Kidney epithelial cell (primary cell): ENCODE data around the gene EPB41L2. TPM values are rescaled to one million over a fixed set of nuclear protein-coding genes. Genes with fewer than 3 reads are reported as not detected.

Experiments
- DNase-seq: peaks from one replicate; pipeline ENCODE4 v3.0.0-alpha.2; 2010; ENCODE audit warnings: low read depth
- H3K27me3 ChIP-seq: 2 replicates; pipeline ENCODE4 v1.6.0; 2011; ENCODE audit warnings: low read length; ENCODE audit not compliant: control insufficient read depth, insufficient read depth
- H3K36me3 ChIP-seq: 2 replicates; pipeline ENCODE4 v1.5.1; 2011; ENCODE audit warnings: low read length; ENCODE audit not compliant: control insufficient read depth, insufficient read depth
- H3K4me3 ChIP-seq: 2 replicates; pipeline ENCODE4 v1.5.1; 2011; ENCODE audit warnings: low read depth, mild to moderate bottlenecking, control low read depth, low read length
- CTCF ChIP-seq: IDR thresholded peaks from 2 replicates; pipeline ENCODE4 v1.5.1; 2011; ENCODE audit warnings: mild to moderate bottlenecking, moderate library complexity, low read length, control low read depth, inconsistent platforms; ENCODE audit not compliant: insufficient read depth, poor library complexity, severe bottlenecking
- total RNA-seq: library from RNA; depleted of rRNA; stranded (reverse); fragments of >200 nt; gene quantifications from 2 replicates; pipeline ENCODE4 v1.2.3, GENCODE V29; 2015

EPB41L2 gene
- total RNA-seq, 1 donor from 2014 or later: 48.7 TPM

DNA sequence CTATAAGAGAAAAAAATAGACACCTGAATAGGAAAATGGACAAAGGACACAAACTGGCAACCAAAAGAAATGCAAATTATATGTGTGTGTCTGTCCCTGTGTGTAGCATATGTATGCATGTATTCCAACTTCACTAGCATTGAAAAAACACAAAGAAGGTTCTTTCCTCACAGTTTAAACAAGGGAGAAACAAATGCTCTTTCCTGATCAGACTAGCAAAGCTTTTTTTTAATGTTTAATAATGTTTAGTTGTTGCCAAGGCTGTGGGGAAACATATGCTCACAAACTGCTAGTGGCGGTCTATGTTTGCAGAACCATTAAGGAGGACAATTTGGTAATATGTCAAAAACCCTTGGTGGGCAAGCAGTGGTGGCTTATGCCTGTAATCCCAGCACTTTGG, 213.5 kb downstream of the EPB41L2 start:
- Histone ChIP-seq H3K27me3 (no peaks in the 10 kb centered on the region), H3K4me3 (no peak overlapping the region), H3K36me3 (no peaks in the 10 kb centered on the region)
- DNase-seq: no peak
- TF ChIP-seq CTCF: no peak

DNA sequence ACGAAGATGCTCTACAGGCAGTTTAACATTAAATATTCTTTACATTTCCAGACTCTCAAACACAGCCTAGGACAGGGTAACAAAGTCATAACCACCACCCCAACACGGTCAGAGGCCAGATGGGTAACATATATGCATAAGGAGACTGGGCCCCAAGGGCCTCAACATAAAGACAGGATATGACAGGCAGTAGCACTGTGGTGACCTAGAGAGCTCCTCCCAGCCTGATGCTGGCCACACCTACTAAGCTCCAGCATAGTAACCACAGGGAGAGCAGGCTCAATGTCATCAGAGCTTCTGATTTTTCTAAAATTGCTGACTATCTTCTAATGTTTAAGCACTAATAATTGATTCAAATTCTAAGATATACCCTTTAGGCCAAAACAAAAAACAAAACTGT, 214.1 kb downstream of the EPB41L2 start:
- no peak for TF ChIP-seq CTCF
- H3K4me3 ChIP-seq: no peak overlapping the region
- no peak for DNase-seq
- no peaks in the 10 kb centered on the region for H3K27me3 ChIP-seq
- no peaks in the 10 kb centered on the region for H3K36me3 ChIP-seq

DNA sequence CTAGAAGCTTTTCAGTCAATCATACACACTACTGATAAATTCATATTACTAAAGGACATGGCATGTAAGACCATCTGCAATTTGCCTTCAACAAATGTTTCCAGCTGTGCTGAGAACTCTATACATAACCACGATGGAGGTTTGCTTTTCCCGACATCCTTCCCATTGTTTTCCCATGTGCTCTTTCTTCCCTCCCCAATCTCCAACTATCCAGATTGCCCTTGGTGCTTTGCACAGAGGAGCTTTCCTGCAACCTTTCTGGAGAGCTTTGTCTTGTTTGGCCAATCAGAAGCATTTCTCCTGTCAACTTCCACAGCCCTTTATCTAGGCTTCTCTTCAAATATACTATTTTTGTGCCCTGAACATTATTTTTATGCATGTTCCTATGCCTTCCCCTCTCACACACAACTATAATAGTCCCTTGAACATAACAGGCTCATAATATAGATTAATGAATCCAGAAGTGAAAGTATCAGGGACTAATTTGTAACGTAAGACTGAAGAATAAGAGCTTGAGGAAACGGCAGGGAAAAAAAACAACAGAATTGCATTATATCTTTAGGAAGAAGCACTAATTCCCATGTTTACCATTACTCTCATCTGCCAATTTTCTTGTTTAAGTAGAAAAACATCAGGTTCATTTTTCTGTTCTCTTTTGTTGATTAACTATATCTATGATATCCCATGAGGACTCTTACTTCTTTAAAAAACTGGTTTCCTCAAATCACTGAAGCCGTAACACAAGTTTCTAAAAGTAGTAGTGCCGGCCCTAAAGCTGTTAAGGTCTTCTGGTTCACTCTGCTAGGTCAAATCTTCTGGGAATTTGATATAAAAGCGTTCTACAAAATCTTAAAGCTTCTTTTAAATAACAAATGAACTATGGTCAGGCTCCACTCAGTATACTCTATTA, 215.8 kb downstream of the EPB41L2 start:
- DNase-seq: no peak
- Histone ChIP-seq H3K27me3 (no peaks in the 10 kb centered on the region), H3K4me3 (no peak overlapping the region), H3K36me3 (no peaks in the 10 kb centered on the region)
- TF ChIP-seq CTCF: no peak

DNA sequence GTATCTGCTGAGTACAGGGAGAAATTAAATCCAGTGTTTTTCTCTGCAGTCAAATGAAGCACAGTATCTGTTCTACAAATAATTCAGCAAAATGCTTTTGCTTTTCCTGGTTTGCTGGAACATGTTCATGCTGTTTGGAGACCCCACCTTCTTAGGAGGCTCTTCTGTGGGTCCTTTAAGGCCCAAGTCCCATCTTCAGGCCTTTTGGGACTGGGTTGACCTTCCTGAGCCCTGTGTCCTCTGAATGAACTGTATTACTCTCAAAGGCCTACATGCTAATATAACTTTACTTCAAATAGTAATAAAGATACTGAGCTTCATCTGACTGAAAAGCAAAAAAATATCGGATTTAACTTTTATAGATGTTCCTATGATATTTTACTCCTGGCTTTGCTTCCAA, 216.5 kb downstream of the EPB41L2 start:
- H3K27me3 ChIP-seq: no peaks in the 10 kb centered on the region
- TF ChIP-seq CTCF: no peak
- no peaks in the 10 kb centered on the region for H3K36me3 ChIP-seq
- H3K4me3 ChIP-seq: no peak overlapping the region
- no peak for DNase-seq

DNA sequence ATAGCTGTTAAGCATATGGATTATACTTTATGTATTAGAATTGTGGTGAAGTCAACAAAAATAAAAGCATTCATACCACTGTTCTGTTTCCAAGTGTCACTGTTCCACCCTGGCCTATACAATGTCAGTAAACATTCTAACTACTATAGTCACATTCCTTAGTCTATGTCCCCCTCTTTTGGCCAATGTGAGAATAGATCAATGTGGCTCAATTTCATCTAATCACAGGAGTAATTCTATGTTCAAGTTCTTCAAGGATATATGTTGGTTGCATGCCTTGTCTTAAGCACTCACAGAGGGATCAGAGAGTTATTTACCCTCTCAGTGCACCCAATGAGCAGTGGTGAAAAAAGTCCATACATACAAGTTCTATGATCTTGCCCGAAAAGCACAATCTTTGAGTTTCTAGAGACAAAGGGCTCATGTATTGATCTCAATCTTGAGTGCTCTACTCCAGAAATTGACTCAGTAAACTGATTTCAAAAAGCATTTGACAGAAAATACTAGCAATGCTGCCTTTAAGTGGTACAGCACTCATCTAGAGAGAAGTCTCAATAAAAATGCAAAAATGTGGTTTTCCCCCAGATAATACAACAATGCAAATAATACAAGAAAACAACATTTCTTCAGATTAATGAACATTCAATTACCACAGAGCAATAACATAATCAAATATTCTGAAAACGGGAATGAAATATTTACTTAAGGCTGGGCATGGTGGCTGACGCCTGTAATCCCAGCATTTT, 219.3 kb downstream of the EPB41L2 start:
- Histone ChIP-seq H3K27me3 (no peaks in the 10 kb centered on the region), H3K4me3 (no peak overlapping the region), H3K36me3 (no peaks in the 10 kb centered on the region)
- no peak for DNase-seq
- peak; percentile 40 for TF ChIP-seq CTCF
